WTC11 (cell line): Measurements from ENCODE around the gene SLC35F4. TPM values are rescaled to one million over a fixed set of nuclear protein-coding genes. Genes with fewer than 3 reads are reported as not detected.

Experiments
- ATAC-seq: fragments of 200-7000 bp; cut with Tn5 transposase; 2 replicates; pipeline ENCODE4 v1.10.0; 2021; ENCODE audit warnings: mild to moderate bottlenecking, moderate library complexity
- CTCF ChIA-PET: fragments of 300-600 bp; sonication (Branson Sonifier 250); formaldehyde crosslinking; loops from one replicate; lab custom pipeline; 2021; ENCODE audit warnings: antibody characterized with exemption; lab: Charles Lee
- POLR2A ChIA-PET: fragments of 350-600 bp; sonication (Branson Sonifier 250); formaldehyde crosslinking; loops from one replicate; lab custom pipeline; 2021; ENCODE audit warnings: antibody characterized with exemption; lab: Charles Lee
- DNase-seq: peaks from one replicate; pipeline ENCODE4 v3.0.0; 2021; ENCODE audit warnings: low spot score
- H3K27ac Mint-ChIP-seq: 2 replicates; pipeline ENCODE4 v1.8.0; 2021; ENCODE audit warnings: mixed read lengths
- H3K27me3 Mint-ChIP-seq: 2 replicates; pipeline ENCODE4 v1.8.0; 2021; ENCODE audit warnings: low read depth, mild to moderate bottlenecking, moderate library complexity, mixed read lengths
- H3K36me3 Mint-ChIP-seq: 2 replicates; pipeline ENCODE4 v1.8.0; 2021; ENCODE audit warnings: mixed read lengths
- H3K4me1 Mint-ChIP-seq: 2 replicates; pipeline ENCODE4 v1.8.0; 2022; ENCODE audit warnings: mixed read lengths
- H3K4me3 Mint-ChIP-seq: 2 replicates; pipeline ENCODE4 v1.8.0; 2021; ENCODE audit warnings: mild to moderate bottlenecking, moderate library complexity, mixed read lengths
- H3K9me3 Mint-ChIP-seq: 2 replicates; pipeline ENCODE4 v1.8.0; 2021; ENCODE audit warnings: mixed read lengths
- ESRRA ChIP-seq: sonication (generic); formaldehyde crosslinking; IDR thresholded peaks from 2 replicates; pipeline ENCODE4 v1.8.1; 2022; ENCODE audit warnings: mild to moderate bottlenecking, missing genetic modification reagents, borderline replicate concordance
- FOXK1 ChIP-seq: sonication (generic); formaldehyde crosslinking; IDR thresholded peaks from 2 replicates; pipeline ENCODE4 v1.8.0; 2022; ENCODE audit warnings: mild to moderate bottlenecking, moderate library complexity, missing genetic modification reagents
- JAZF1 ChIP-seq: fragments of 250-450 bp; sonication (Bioruptor Pico); IDR thresholded peaks from 2 replicates; pipeline ENCODE4 v1.9.0; 2021; ENCODE audit warnings: moderate library complexity, mild to moderate bottlenecking, inconsistent platforms
- NR1H2 ChIP-seq: sonication (generic); formaldehyde crosslinking; IDR thresholded peaks from 2 replicates; pipeline ENCODE4 v1.9.0; 2021; ENCODE audit warnings: mild to moderate bottlenecking, moderate library complexity, missing genetic modification reagents
- SMAD4 ChIP-seq: sonication (generic); formaldehyde crosslinking; IDR thresholded peaks from 2 replicates; pipeline ENCODE4 v1.8.0; 2022; ENCODE audit warnings: mild to moderate bottlenecking, missing genetic modification reagents
- TEAD1 ChIP-seq: sonication (generic); formaldehyde crosslinking; IDR thresholded peaks from 2 replicates; pipeline ENCODE4 v1.8.0; 2022; ENCODE audit warnings: mild to moderate bottlenecking, missing genetic modification reagents
- ZBTB21 ChIP-seq: sonication (generic); formaldehyde crosslinking; IDR thresholded peaks from 2 replicates; pipeline ENCODE4 v1.8.1; 2023; ENCODE audit warnings: mild to moderate bottlenecking, missing genetic modification reagents, borderline replicate concordance
- ZNF396 ChIP-seq: fragments of 250-450 bp; sonication (Bioruptor Pico); IDR thresholded peaks from 2 replicates; pipeline ENCODE4 v1.8.0; 2021; ENCODE audit warnings: mild to moderate bottlenecking, moderate library complexity, borderline replicate concordance
- total RNA-seq: library from RNA; stranded (reverse); gene quantifications from 3 replicates; pipeline ENCODE4 v1.2.3, GENCODE V29; 2021
- TF ChIP-seq, protein P1 (sequence below): fragments of 200-600 bp; IDR thresholded peaks from 2 replicates; pipeline ENCODE4 v1.8.0; 2022; ENCODE audit warnings: antibody characterized with exemption
- TF ChIP-seq, protein P2 (sequence below): sonication (generic); formaldehyde crosslinking; conservative IDR thresholded peaks from 2 replicates; pipeline ENCODE4 v1.8.1; 2022; ENCODE audit warnings: mild to moderate bottlenecking, missing genetic modification reagents
- TF ChIP-seq, protein P3 (sequence below): sonication (generic); formaldehyde crosslinking; IDR thresholded peaks from 2 replicates; pipeline ENCODE4 v1.8.0; 2022; ENCODE audit warnings: missing genetic modification reagents
- TF ChIP-seq, protein P4 (sequence below): sonication (generic); formaldehyde crosslinking; IDR thresholded peaks from 2 replicates; pipeline ENCODE4 v1.8.1; 2023; ENCODE audit warnings: mild to moderate bottlenecking, missing genetic modification reagents, moderate library complexity

Gene SLC35F4
- total RNA-seq, 1 experiment from 2014 or later = not detected

DNA sequence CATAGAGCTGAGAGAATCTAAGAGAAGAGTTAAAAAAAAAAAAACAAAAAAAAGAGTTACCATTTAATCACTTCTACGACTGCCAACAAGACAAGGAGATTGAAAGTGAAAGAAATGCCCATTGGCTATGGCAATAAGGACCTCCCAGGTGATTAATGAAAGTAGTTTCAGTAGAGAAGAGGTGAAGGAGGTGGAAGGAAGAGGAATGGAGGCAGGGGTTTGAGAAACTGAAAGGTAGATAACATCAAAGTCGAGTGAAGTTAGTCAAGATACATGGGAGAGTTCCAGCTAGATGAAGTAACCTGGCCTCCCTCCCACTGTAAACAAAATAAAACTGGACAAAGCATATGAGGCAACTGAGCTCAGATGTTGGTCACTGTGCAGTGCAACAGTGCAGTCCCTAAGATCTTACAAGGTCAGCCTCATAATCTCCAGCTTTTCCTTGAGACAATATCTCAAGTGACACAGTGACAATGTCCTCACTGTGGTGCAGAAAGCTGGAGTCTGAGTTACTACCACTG, 254.3 kb downstream of the SLC35F4 start (continued):
- TF ChIP-seq ZBTB21 (no peak), JAZF1 (CRISPR knock-in tag) (no peak)

DNA sequence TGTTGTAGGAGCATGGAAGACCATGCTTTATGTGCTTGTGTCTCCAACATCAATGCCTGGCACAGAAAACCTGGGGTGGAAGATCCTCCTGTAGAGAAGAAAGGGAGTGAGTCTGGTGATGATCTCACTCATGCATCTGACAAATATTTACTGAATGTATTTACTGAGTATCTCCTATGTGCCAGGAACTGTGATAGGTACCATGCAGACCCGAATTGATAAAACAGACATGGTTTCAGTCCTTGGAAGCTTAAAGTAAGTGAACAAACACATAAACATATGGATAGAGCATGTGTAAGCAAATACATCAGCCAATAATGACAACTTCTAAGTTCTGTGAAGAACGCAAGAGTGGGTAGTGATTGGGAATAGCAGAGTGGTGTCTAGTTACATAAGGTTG, 255.3 kb downstream of the SLC35F4 start:
- Mint-ChIP-seq H3K4me3 (no peak overlapping the region), H3K4me1 (peaks cover 2% of the 10 kb centered on the region; the same call in 1 of the 2 replicates), H3K36me3 (no peaks in the 10 kb centered on the region), H3K9me3 (peaks cover 10% of the 10 kb centered on the region), H3K27me3 (no peaks in the 10 kb centered on the region), H3K27ac (no peak overlapping the region)
- DNase-seq = no peak
- ATAC-seq = no peak
- ChIA-PET CTCF (no interaction called here), POLR2A (no interaction called here)
- TF ChIP-seq FOXK1 (CRISPR knock-in tag) (no peak), ZNF396 (CRISPR knock-in tag) (no peak)

DNA sequence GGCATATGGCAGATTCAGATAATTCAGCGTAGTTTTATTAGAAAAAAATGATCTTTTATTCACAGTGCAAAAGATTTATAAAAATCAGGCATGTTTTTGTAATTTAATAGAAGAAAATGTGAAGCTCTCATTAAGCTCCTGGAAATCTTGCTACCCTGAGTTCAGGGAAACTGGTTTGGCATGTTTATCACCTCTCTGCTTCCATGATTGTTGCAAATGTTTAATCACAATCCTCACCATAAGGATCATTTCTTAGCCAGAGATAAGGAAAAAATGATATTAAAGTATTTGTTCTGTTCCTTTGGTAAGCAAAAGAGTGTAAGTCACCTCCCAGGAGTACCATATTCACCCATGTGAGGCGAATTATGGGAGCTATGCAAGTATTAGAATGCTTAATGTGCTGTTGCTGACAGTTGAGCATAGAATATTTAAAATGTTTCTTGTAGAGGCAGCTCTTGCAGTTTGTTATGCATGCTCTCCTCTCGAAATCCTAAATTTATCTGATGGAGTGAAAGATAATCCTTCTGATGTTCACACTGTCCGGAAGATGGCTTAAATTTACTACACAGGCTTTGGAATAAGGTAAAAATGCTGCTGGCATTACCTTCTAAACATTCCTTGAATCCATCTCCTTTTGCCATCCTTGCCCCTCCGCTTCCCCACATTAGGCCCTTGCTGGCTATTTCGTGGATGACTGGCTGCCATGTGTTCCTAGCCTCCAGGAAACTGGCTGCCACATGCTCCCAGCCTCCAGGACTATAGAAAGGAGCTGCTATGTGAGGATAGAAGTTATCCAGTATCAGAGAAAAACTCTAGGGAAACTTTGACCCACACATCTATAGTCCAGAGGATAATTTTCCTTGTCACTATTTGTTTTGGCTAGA, 256.5 kb downstream of the SLC35F4 start:
- CTCF ChIA-PET = no interaction called here
- H3K27me3 Mint-ChIP-seq = no peaks in the 10 kb centered on the region

More for the DNA sequence above, 256.5 kb downstream of the SLC35F4 start:
- H3K36me3 Mint-ChIP-seq = no peaks in the 10 kb centered on the region
- H3K27ac Mint-ChIP-seq = no peak overlapping the region
- ATAC-seq (no peak), DNase-seq (no peak)
- POLR2A ChIA-PET = no interaction called here
- peaks cover 10% of the 10 kb centered on the region for H3K9me3 Mint-ChIP-seq
- no peak for TF ChIP-seq SMAD4 (CRISPR knock-in tag)
- TF ChIP-seq, protein P1, sequence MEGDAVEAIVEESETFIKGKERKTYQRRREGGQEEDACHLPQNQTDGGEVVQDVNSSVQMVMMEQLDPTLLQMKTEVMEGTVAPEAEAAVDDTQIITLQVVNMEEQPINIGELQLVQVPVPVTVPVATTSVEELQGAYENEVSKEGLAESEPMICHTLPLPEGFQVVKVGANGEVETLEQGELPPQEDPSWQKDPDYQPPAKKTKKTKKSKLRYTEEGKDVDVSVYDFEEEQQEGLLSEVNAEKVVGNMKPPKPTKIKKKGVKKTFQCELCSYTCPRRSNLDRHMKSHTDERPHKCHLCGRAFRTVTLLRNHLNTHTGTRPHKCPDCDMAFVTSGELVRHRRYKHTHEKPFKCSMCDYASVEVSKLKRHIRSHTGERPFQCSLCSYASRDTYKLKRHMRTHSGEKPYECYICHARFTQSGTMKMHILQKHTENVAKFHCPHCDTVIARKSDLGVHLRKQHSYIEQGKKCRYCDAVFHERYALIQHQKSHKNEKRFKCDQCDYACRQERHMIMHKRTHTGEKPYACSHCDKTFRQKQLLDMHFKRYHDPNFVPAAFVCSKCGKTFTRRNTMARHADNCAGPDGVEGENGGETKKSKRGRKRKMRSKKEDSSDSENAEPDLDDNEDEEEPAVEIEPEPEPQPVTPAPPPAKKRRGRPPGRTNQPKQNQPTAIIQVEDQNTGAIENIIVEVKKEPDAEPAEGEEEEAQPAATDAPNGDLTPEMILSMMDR = no peak
- TF ChIP-seq, protein P2, sequence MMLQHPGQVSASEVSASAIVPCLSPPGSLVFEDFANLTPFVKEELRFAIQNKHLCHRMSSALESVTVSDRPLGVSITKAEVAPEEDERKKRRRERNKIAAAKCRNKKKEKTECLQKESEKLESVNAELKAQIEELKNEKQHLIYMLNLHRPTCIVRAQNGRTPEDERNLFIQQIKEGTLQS (CRISPR knock-in tag) = no peak
- no peak for TF ChIP-seq NR1H2 (CRISPR knock-in tag)
- TF ChIP-seq TEAD1 = no peak
- TF ChIP-seq ESRRA = no peak
- TF ChIP-seq, protein P3, sequence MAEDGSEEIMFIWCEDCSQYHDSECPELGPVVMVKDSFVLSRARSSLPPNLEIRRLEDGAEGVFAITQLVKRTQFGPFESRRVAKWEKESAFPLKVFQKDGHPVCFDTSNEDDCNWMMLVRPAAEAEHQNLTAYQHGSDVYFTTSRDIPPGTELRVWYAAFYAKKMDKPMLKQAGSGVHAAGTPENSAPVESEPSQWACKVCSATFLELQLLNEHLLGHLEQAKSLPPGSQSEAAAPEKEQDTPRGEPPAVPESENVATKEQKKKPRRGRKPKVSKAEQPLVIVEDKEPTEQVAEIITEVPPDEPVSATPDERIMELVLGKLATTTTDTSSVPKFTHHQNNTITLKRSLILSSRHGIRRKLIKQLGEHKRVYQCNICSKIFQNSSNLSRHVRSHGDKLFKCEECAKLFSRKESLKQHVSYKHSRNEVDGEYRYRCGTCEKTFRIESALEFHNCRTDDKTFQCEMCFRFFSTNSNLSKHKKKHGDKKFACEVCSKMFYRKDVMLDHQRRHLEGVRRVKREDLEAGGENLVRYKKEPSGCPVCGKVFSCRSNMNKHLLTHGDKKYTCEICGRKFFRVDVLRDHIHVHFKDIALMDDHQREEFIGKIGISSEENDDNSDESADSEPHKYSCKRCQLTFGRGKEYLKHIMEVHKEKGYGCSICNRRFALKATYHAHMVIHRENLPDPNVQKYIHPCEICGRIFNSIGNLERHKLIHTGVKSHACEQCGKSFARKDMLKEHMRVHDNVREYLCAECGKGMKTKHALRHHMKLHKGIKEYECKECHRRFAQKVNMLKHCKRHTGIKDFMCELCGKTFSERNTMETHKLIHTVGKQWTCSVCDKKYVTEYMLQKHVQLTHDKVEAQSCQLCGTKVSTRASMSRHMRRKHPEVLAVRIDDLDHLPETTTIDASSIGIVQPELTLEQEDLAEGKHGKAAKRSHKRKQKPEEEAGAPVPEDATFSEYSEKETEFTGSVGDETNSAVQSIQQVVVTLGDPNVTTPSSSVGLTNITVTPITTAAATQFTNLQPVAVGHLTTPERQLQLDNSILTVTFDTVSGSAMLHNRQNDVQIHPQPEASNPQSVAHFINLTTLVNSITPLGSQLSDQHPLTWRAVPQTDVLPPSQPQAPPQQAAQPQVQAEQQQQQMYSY (CRISPR knock-in tag) = no peak
- TF ChIP-seq, protein P4, sequence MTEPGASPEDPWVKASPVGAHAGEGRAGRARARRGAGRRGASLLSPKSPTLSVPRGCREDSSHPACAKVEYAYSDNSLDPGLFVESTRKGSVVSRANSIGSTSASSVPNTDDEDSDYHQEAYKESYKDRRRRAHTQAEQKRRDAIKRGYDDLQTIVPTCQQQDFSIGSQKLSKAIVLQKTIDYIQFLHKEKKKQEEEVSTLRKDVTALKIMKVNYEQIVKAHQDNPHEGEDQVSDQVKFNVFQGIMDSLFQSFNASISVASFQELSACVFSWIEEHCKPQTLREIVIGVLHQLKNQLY (CRISPR knock-in tag) = no peak
- no peaks in the 10 kb centered on the region for H3K4me1 Mint-ChIP-seq
- H3K4me3 Mint-ChIP-seq = no peak overlapping the region
